HL-60 (cell line): ENCODE results near the gene GALNT7.

Experiments used
- DNase-seq, 2 experiments: peaks; one replicate each; pipeline ENCODE4 v3.0.0-alpha.2; 2010 to 2020; ENCODE audit warnings: low read depth in 1 of 2, low spot score in 1 of 2
- H3K27ac ChIP-seq: fragments of 250-450 bp; sonication (Bioruptor Pico); replicated peaks from 2 replicates; pipeline ENCODE4 v1.5.1; 2020; ENCODE audit warnings: mild to moderate bottlenecking, moderate library complexity
- H3K27me3 ChIP-seq: fragments of 250-450 bp; sonication (Bioruptor Pico); 2 replicates; pipeline ENCODE4 v1.5.1; 2021; ENCODE audit warnings: mild to moderate bottlenecking, moderate library complexity; ENCODE audit not compliant: insufficient read depth, poor library complexity, severe bottlenecking
- H3K4me3 ChIP-seq: replicated peaks from 2 replicates; pipeline ENCODE4 v1.5.1; 2011; ENCODE audit warnings: mild to moderate bottlenecking, control low read depth, low read length; ENCODE audit not compliant: insufficient read depth
- GABPA ChIP-seq: IDR thresholded peaks from 2 replicates; pipeline ENCODE4 v1.6.1; 2012; ENCODE audit warnings: low read depth
- POLR2AphosphoS5 ChIP-seq: IDR thresholded peaks from 2 replicates; pipeline ENCODE4 v1.6.1; 2012; ENCODE audit warnings: low read depth
- SPI1 ChIP-seq: IDR thresholded peaks from 2 replicates; pipeline ENCODE4 v1.6.1; 2012; ENCODE audit warnings: low read depth, mild to moderate bottlenecking, borderline replicate concordance
- TF ChIP-seq, protein P1 (sequence below): IDR thresholded peaks from one replicate; pipeline ENCODE4 v1.5.1; 2011; ENCODE audit warnings: low read length, control low read depth, inconsistent platforms; ENCODE audit not compliant: insufficient read depth
- TF ChIP-seq, protein P2 (sequence below): IDR thresholded peaks from 2 replicates; pipeline ENCODE4 v1.6.1; 2012; ENCODE audit warnings: low read depth; ENCODE audit not compliant: insufficient replicate concordance

The GALNT7 gene

DNA sequence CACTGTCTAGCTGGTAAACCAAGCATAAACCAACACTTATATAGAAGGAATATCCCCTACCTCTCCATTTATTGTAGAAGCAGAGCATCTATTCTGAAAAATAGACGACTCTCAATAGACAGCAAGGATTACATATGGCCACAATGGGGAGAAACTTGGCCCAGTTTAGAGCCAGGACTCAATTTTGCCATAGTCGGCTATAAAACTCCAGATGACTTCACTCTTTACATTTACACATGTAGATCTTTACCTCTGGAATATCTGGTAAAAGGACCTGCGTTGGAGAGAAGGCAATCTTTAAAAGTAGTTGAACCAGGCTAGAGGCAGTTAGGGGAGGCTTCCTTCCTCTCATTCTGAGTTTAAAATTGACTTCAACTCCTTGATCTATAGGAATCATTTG, 88.2 kb downstream of the GALNT7 start:
- DNase-seq = no peak
- TF ChIP-seq GABPA (no peak), POLR2AphosphoS5 (no peak), SPI1 (no peak)
- TF ChIP-seq, protein P1, sequence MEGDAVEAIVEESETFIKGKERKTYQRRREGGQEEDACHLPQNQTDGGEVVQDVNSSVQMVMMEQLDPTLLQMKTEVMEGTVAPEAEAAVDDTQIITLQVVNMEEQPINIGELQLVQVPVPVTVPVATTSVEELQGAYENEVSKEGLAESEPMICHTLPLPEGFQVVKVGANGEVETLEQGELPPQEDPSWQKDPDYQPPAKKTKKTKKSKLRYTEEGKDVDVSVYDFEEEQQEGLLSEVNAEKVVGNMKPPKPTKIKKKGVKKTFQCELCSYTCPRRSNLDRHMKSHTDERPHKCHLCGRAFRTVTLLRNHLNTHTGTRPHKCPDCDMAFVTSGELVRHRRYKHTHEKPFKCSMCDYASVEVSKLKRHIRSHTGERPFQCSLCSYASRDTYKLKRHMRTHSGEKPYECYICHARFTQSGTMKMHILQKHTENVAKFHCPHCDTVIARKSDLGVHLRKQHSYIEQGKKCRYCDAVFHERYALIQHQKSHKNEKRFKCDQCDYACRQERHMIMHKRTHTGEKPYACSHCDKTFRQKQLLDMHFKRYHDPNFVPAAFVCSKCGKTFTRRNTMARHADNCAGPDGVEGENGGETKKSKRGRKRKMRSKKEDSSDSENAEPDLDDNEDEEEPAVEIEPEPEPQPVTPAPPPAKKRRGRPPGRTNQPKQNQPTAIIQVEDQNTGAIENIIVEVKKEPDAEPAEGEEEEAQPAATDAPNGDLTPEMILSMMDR = no peak
- TF ChIP-seq, protein P2, sequence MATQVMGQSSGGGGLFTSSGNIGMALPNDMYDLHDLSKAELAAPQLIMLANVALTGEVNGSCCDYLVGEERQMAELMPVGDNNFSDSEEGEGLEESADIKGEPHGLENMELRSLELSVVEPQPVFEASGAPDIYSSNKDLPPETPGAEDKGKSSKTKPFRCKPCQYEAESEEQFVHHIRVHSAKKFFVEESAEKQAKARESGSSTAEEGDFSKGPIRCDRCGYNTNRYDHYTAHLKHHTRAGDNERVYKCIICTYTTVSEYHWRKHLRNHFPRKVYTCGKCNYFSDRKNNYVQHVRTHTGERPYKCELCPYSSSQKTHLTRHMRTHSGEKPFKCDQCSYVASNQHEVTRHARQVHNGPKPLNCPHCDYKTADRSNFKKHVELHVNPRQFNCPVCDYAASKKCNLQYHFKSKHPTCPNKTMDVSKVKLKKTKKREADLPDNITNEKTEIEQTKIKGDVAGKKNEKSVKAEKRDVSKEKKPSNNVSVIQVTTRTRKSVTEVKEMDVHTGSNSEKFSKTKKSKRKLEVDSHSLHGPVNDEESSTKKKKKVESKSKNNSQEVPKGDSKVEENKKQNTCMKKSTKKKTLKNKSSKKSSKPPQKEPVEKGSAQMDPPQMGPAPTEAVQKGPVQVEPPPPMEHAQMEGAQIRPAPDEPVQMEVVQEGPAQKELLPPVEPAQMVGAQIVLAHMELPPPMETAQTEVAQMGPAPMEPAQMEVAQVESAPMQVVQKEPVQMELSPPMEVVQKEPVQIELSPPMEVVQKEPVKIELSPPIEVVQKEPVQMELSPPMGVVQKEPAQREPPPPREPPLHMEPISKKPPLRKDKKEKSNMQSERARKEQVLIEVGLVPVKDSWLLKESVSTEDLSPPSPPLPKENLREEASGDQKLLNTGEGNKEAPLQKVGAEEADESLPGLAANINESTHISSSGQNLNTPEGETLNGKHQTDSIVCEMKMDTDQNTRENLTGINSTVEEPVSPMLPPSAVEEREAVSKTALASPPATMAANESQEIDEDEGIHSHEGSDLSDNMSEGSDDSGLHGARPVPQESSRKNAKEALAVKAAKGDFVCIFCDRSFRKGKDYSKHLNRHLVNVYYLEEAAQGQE = no peak
- Histone ChIP-seq H3K4me3 (no peak overlapping the region), H3K27me3 (no peaks in the 10 kb centered on the region), H3K27ac (no peak overlapping the region)

DNA sequence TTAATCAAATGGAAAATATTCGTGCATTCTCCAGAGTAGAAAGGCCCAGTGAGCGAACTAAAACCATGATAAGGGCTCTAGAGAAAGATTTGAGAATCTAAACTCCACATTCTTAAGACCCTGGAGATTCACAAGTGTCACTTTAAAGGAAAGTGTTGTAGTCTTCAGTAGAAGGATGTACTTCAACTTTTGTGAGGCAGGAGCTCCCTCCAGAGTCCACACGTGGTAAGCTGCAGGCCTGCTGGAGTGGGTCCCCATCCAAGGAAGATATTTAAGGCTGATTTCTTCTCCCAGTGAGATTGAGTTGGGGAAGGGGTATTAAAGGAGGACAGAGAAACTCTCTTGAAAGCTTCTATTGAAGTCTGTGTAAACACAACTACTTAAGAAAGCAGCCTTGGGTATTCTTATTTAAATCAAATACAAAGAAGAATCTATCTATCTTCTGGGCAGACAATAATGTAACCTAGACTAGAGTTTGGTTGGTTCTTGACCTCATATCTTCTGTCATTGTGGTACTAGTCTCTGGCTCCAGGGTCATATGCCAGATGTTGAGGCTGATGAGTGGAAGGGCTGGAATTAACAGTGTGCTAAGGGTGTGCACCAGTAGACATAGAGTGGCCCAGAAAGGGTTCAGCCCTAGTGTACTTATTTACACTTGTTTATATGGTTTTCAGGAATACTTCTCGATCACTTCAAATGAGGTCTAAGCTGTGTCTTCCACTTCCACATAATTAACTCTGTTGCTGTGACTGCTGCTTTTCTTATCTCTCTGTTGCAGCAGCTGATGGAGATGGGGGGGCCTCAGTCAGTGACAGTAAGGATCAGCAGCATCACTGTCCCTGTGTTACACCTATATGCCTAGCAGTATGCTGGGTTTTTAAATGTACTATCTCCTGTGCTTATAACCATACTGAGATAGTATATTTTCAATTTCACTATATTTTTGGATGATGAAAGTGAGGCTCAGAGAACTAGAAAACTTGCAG, 89.4 kb downstream of the GALNT7 start:
- Histone ChIP-seq H3K27ac (no peak overlapping the region), H3K27me3 (no peaks in the 10 kb centered on the region), H3K4me3 (no peak overlapping the region)
- peak; percentile 23 to 66 for DNase-seq
- TF ChIP-seq GABPA (no peak), SPI1 (no peak), POLR2AphosphoS5 (no peak)
- TF ChIP-seq, protein P2 = no peak
- TF ChIP-seq, protein P1 = peak; percentile 82

DNA sequence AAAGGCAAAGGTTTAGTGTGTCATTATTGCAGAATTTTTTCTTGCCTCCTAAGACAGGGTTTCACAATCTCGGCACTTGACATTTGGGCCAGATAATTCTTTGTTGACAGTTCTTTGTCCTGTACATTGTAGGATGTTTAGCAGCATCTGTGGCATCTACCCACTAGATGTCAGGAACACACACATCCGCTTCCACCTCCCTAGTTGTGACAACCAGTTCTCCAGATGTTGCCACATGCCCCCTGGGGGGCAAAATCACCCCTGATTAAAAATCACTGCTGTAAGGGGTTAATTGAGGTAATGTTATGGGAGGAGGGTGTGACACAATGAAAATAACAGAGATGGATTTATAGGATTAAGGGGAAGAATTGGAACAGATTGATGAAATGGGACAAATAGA, 90.3 kb downstream of the GALNT7 start:
- no peaks in the 10 kb centered on the region for H3K27me3 ChIP-seq
- no peak for DNase-seq
- no peak overlapping the region for H3K4me3 ChIP-seq
- TF ChIP-seq, protein P1 = no peak
- TF ChIP-seq, protein P2 = no peak
- H3K27ac ChIP-seq = no peak overlapping the region
